Panc1 (cell line): Measurements from ENCODE around the gene SIRT5. TPM values are rescaled to one million over a fixed set of nuclear protein-coding genes. Genes with fewer than 3 reads are reported as not detected.

Source experiments
- ATAC-seq: fragments of 200-7000 bp; cut with Tn5 transposase; 2 replicates; pipeline ENCODE4 v1.9.1; 2020; ENCODE audit warnings: mild to moderate bottlenecking, moderate library complexity
- BruUV-seq: library from RNA; stranded (reverse); fragments of 400-500 nt; replicated peaks from 2 replicates; lab custom pipeline; 2021; lab: Mats Ljungman, UMichigan
- CTCF ChIA-PET: fragments of 300-600 bp; sonication (Branson Sonifier 250); formaldehyde crosslinking; loops from one replicate; lab custom pipeline; 2022; ENCODE audit warnings: antibody characterized with exemption; lab: Charles Lee
- POLR2A ChIA-PET: fragments of 300-600 bp; sonication (Branson Sonifier 250); formaldehyde crosslinking; loops from one replicate; lab custom pipeline; 2022; ENCODE audit warnings: antibody characterized with exemption; lab: Charles Lee
- DNase-seq: peaks from one replicate; pipeline ENCODE4 v3.0.0-alpha.2; 2010; ENCODE audit warnings: low read depth, low spot score
- H3K27ac ChIP-seq: 2 replicates; pipeline ENCODE4 v1.5.1; 2011; ENCODE audit warnings: mild to moderate bottlenecking, low read length, inconsistent platforms
- H3K27me3 ChIP-seq: fragments of 200-500 bp; sonication (Bioruptor generic); 2 replicates; pipeline ENCODE4 v1.6.0; 2014; ENCODE audit warnings: low read length, inconsistent platforms; ENCODE audit not compliant: control insufficient read depth, insufficient read depth
- H3K36me3 ChIP-seq: fragments of 200-500 bp; sonication (Bioruptor generic); 2 replicates; pipeline ENCODE4 v1.5.1; 2014; ENCODE audit warnings: inconsistent platforms, mild to moderate bottlenecking, low read length, moderate library complexity; ENCODE audit not compliant: control insufficient read depth, insufficient read depth
- H3K4me1 ChIP-seq: 2 replicates; pipeline ENCODE4 v1.5.1; 2011; ENCODE audit warnings: inconsistent platforms, mild to moderate bottlenecking, low read length, moderate library complexity; ENCODE audit not compliant: control insufficient read depth, insufficient read depth
- H3K4me3 ChIP-seq, 2 experiments: 2 replicates each; pipeline ENCODE4 v1.5.1; 2011 to 2012; ENCODE audit warnings: low read depth in 2 of 2, low read length in 2 of 2, mild to moderate bottlenecking in 2 of 2, inconsistent platforms in 1 of 2, moderate library complexity in 1 of 2
- H3K9me3 ChIP-seq: fragments of 200-500 bp; sonication (Bioruptor generic); 2 replicates; pipeline ENCODE4 v1.5.1; 2014; ENCODE audit warnings: low read depth, mild to moderate bottlenecking, inconsistent platforms, low read length, moderate library complexity; ENCODE audit not compliant: control insufficient read depth, insufficient read depth
- POLR2AphosphoS5 ChIP-seq: IDR thresholded peaks from 2 replicates; pipeline ENCODE4 v1.6.1; 2012; ENCODE audit warnings: mild to moderate bottlenecking, low read depth, low read length, moderate library complexity
- SIN3A ChIP-seq: IDR thresholded peaks from 2 replicates; pipeline ENCODE4 v1.6.1; 2012; ENCODE audit warnings: low read depth, mild to moderate bottlenecking, low read length, moderate library complexity, borderline replicate concordance; ENCODE audit not compliant: insufficient read depth
- TCF7L2 ChIP-seq: IDR thresholded peaks from 2 replicates; pipeline ENCODE4 v1.6.1; 2011; ENCODE audit warnings: mild to moderate bottlenecking, low read depth, low read length, inconsistent platforms
- in situ Hi-C: cut with HindIII; loops from 2 replicates; pipeline ENCODE4 v1.10.0; 2016; ENCODE audit warnings: low sequenced_read_pairs, low pct_unique_long_range_greater_than_20kb
- intact Hi-C: fragments of 100-400 bp; cut with micrococcal nuclease; formaldehyde crosslinking; loops from one replicate; pipeline ENCODE4 v1.10.0; 2022; ENCODE audit not compliant: unreplicated experiment
- total RNA-seq: library from RNA; stranded (reverse); gene quantifications from one replicate; pipeline ENCODE4 v1.2.1, GENCODE V29; 2021; ENCODE audit not compliant: unreplicated experiment
- TF ChIP-seq, protein P1 (sequence below): fragments of 450-650 bp; IDR thresholded peaks from 2 replicates; pipeline ENCODE4 v1.5.1; 2017; ENCODE audit warnings: mild to moderate bottlenecking
- TF ChIP-seq, protein P2 (sequence below), 2 experiments: IDR thresholded peaks; 2 replicates each; pipeline ENCODE4 v1.6.1; 2011 to 2012; ENCODE audit warnings: low read depth in 2 of 2, control low read depth in 1 of 2, low read length in 1 of 2, mild to moderate bottlenecking in 1 of 2, moderate library complexity in 1 of 2; ENCODE audit not compliant: insufficient read depth in 1 of 2

SIRT5 gene
- total RNA-seq, 1 experiment from 2014 or later = 11.0 TPM

DNA sequence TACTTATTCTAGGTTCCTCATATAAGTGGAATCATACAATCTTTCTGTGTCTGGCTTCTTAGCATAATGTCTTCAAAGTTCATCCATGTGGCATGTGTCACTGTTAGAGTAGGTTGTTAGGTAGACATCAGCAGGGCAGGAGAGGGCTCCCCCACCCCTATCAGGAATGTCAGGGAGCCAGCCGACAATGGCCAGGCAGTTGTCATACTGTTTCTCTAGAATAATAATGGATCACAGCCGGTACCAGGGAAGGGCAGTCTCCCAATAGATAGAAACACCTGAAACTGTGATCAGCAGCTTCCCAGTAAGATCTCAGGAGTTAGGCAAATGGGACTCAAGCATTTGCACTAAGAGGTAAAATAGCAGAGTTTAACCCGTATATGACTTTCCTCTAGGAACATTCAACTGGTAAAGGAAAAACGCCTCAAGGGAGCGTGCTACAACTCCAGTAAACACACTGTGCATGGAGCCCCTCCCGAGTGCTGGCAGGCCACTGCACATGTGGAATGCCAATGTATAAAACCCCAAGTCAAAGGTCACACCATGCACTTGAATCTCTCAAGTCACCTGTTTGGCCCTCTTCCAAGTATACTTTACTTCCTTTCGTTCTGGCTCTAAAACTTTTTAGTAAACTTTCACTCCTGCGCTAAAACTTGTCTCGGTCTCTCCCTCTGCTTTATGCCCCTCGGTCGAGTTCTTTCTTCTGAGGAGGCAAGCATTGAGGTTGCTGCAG lies 29.8 kb upstream of the SIRT5 start:
- in situ Hi-C loops (no loop called here), intact Hi-C loops (no loop called here)
- ATAC-seq = no peak
- H3K9me3 ChIP-seq = no peaks in the 10 kb centered on the region
- no peaks in the 10 kb centered on the region for H3K4me1 ChIP-seq
- H3K27me3 ChIP-seq = peaks cover 2% of the 10 kb centered on the region; the same call in 1 of the 2 replicates
- H3K36me3 ChIP-seq = no peaks in the 10 kb centered on the region
- BruUV-seq = no TSS peak
- no peak overlapping the region for H3K27ac ChIP-seq
- H3K4me3 ChIP-seq = no peak overlapping the region
- CTCF ChIA-PET = interaction anchor here (0.6 kb wide), 1 partner anchor 51 kb away, joined by 4 read pairs; no protein-coding TSS in a partner anchor
- TF ChIP-seq POLR2AphosphoS5 (no peak), SIN3A (no peak), TCF7L2 (no peak)
- TF ChIP-seq, protein P1, sequence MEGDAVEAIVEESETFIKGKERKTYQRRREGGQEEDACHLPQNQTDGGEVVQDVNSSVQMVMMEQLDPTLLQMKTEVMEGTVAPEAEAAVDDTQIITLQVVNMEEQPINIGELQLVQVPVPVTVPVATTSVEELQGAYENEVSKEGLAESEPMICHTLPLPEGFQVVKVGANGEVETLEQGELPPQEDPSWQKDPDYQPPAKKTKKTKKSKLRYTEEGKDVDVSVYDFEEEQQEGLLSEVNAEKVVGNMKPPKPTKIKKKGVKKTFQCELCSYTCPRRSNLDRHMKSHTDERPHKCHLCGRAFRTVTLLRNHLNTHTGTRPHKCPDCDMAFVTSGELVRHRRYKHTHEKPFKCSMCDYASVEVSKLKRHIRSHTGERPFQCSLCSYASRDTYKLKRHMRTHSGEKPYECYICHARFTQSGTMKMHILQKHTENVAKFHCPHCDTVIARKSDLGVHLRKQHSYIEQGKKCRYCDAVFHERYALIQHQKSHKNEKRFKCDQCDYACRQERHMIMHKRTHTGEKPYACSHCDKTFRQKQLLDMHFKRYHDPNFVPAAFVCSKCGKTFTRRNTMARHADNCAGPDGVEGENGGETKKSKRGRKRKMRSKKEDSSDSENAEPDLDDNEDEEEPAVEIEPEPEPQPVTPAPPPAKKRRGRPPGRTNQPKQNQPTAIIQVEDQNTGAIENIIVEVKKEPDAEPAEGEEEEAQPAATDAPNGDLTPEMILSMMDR = no peak
- TF ChIP-seq, protein P2, sequence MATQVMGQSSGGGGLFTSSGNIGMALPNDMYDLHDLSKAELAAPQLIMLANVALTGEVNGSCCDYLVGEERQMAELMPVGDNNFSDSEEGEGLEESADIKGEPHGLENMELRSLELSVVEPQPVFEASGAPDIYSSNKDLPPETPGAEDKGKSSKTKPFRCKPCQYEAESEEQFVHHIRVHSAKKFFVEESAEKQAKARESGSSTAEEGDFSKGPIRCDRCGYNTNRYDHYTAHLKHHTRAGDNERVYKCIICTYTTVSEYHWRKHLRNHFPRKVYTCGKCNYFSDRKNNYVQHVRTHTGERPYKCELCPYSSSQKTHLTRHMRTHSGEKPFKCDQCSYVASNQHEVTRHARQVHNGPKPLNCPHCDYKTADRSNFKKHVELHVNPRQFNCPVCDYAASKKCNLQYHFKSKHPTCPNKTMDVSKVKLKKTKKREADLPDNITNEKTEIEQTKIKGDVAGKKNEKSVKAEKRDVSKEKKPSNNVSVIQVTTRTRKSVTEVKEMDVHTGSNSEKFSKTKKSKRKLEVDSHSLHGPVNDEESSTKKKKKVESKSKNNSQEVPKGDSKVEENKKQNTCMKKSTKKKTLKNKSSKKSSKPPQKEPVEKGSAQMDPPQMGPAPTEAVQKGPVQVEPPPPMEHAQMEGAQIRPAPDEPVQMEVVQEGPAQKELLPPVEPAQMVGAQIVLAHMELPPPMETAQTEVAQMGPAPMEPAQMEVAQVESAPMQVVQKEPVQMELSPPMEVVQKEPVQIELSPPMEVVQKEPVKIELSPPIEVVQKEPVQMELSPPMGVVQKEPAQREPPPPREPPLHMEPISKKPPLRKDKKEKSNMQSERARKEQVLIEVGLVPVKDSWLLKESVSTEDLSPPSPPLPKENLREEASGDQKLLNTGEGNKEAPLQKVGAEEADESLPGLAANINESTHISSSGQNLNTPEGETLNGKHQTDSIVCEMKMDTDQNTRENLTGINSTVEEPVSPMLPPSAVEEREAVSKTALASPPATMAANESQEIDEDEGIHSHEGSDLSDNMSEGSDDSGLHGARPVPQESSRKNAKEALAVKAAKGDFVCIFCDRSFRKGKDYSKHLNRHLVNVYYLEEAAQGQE (IDR thresholded peaks at IDR 0.05; ENCODE audit: insufficient read depth in 1 of 2, low read depth in 2 of 2, low read length in 1 of 2) = no peak
- no peak for DNase-seq
- POLR2A ChIA-PET = no interaction called here

DNA sequence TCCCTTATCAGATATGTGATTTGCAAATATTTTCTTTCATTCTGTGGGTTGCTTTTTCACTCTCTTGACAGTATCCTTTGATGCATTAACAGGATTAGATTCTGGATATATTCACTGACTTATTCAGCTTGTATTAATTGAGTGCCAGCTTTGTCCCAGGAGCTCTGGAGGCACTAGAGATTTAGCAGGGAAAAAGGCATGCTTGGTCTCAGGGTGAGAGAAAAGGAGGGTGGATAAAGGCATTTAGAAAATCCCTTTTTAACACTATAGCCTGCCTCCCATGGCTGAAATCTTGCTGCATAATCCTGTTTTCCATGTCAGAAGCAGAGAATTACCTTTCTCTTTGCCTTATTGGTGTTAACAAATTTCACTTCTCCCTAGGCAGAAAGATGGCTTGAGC lies 28.5 kb upstream of the SIRT5 start:
- H3K27me3 ChIP-seq = no peaks in the 10 kb centered on the region
- no peaks in the 10 kb centered on the region for H3K9me3 ChIP-seq
- POLR2A ChIA-PET = no interaction called here
- BruUV-seq = no TSS peak
- no peak overlapping the region for H3K27ac ChIP-seq
- in situ Hi-C loops (no loop called here), intact Hi-C loops (no loop called here)
- CTCF ChIA-PET = no interaction called here
- DNase-seq (no peak), ATAC-seq (no peak)
- no peak overlapping the region for H3K4me3 ChIP-seq
- TF ChIP-seq TCF7L2 (no peak), SIN3A (no peak), POLR2AphosphoS5 (no peak)
- TF ChIP-seq, protein P1 = no peak
- TF ChIP-seq, protein P2 (IDR thresholded peaks at IDR 0.05; ENCODE audit: insufficient read depth in 1 of 2, low read depth in 2 of 2, low read length in 1 of 2) = no peak
- no peaks in the 10 kb centered on the region for H3K4me1 ChIP-seq
- no peaks in the 10 kb centered on the region for H3K36me3 ChIP-seq
